HCT116 (cell line): Measurements from ENCODE around the gene EIF5A2. TPM values are rescaled to one million over a fixed set of nuclear protein-coding genes. Genes with fewer than 3 reads are reported as not detected.

Experiments used
- ATF3 ChIP-seq: IDR thresholded peaks from 2 replicates; pipeline ENCODE4 v1.6.1; 2012
- CBX3 ChIP-seq: IDR thresholded peaks from 2 replicates; pipeline ENCODE4 v1.6.1; 2012; ENCODE audit warnings: low read depth
- CTCF ChIP-seq, 3 experiments: fragments of 200-600 bp in 1 of 3; sonication (generic) in 1 of 3; IDR thresholded peaks in 2 of 3; conservative IDR thresholded peaks in 1 of 3; 2 replicates each; pipeline ENCODE4 v1.5.1; 2012 to 2017; ENCODE audit warnings: low read depth in 2 of 3, low read length in 2 of 3, antibody characterized with exemption in 1 of 3, borderline replicate concordance in 1 of 3, control low read depth in 1 of 3, mild to moderate bottlenecking in 1 of 3, mixed read lengths in 1 of 3, mixed run types in 1 of 3, moderate library complexity in 1 of 3; ENCODE audit not compliant: insufficient read depth in 1 of 3
- POLR2AphosphoS5 ChIP-seq: IDR thresholded peaks from 2 replicates; pipeline ENCODE4 v1.6.1; 2011; ENCODE audit warnings: mild to moderate bottlenecking, low read depth, low read length, moderate library complexity
- TCF7L2 ChIP-seq: IDR thresholded peaks from 2 replicates; pipeline ENCODE4 v1.7.0; 2011; ENCODE audit warnings: borderline replicate concordance, inconsistent platforms; ENCODE audit not compliant: insufficient read depth, insufficient read length; ENCODE audit errors: extremely low read depth
- total RNA-seq: library from RNA; stranded (reverse); gene quantifications from one replicate; pipeline ENCODE4 v1.2.1, GENCODE V29; 2021; ENCODE audit not compliant: unreplicated experiment

EIF5A2 gene
- total RNA-seq, 1 experiment from 2014 or later: 19.4 TPM

- no peak for TF ChIP-seq POLR2AphosphoS5
- TF ChIP-seq TCF7L2: no peak
- no peak for TF ChIP-seq CBX3
- TF ChIP-seq ATF3: no peak
- TF ChIP-seq CTCF (IDR thresholded peaks at IDR 0.05 in 2 of 3, conservative IDR thresholded peaks at IDR 0.05 in 1 of 3; ENCODE audit: borderline replicate concordance in 1 of 3, insufficient read depth in 1 of 3, low read depth in 2 of 3, low read length in 2 of 3): no peak
Measured at GRCh38 chr3:170839518-170840100, 68.8 kb downstream of the EIF5A2 start (continued).

Other genes with a start within 250 kb of the EIF5A2 start
- gene RPL22L1, start 38.4 kb downstream of the EIF5A2 start, total RNA-seq: 492 TPM
- gene SLC2A2, start 118.1 kb upstream of the EIF5A2 start, total RNA-seq: not detected